ENCODE measurements around the gene ST7L. TPM values are rescaled to one million over a fixed set of nuclear protein-coding genes. Genes with fewer than 3 reads are reported as not detected.

ST7L gene
- total RNA-seq, 3 donors from 2014 or later = 8.1 to 10.1 (median 9.1) TPM

GRCh38 chr1:112589766-112590165, 29.2 kb downstream of the ST7L start:
- no peak for ATAC-seq
- H3K9me3 Mint-ChIP-seq = peaks cover 8% of the 10 kb centered on the region
- peaks cover 24% of the 10 kb centered on the region for H3K36me3 Mint-ChIP-seq (ENCODE audit: insufficient read depth)
- H3K27me3 Mint-ChIP-seq (ENCODE audit: low read depth) = no peaks in the 10 kb centered on the region
- H3K4me3 Mint-ChIP-seq = no peak overlapping the region
- no peaks in the 10 kb centered on the region for H3K4me1 Mint-ChIP-seq (ENCODE audit: low read depth)
- DNase-seq = no peak

DNA sequence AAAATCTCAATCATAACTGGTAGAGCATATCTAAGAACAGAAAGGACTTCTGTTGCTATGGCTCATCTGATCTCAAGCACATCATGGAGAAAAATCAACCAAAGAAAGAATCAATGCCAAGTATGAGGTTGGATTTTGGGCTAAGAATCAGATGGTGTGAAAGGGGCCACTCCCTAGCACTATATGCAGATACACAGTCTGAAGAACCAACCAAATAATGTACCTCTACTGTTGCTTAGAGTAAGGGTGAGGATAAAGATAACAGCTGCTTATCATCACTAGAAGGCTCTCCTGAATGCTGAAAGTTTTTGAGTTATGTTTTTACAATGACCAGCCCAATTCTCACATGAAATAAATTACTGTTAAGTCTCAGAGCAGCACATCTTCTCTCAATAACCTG, 35.6 kb downstream of the ST7L start:
- no peaks in the 10 kb centered on the region for H3K27me3 Mint-ChIP-seq (ENCODE audit: low read depth)
- no peaks in the 10 kb centered on the region for H3K9me3 Mint-ChIP-seq
- peaks cover 10% of the 10 kb centered on the region for H3K36me3 Mint-ChIP-seq (ENCODE audit: insufficient read depth)
- no peaks in the 10 kb centered on the region for H3K4me1 Mint-ChIP-seq (ENCODE audit: low read depth)
- H3K4me3 Mint-ChIP-seq = no peak overlapping the region
- no peak for ATAC-seq
- no peak for DNase-seq

DNA sequence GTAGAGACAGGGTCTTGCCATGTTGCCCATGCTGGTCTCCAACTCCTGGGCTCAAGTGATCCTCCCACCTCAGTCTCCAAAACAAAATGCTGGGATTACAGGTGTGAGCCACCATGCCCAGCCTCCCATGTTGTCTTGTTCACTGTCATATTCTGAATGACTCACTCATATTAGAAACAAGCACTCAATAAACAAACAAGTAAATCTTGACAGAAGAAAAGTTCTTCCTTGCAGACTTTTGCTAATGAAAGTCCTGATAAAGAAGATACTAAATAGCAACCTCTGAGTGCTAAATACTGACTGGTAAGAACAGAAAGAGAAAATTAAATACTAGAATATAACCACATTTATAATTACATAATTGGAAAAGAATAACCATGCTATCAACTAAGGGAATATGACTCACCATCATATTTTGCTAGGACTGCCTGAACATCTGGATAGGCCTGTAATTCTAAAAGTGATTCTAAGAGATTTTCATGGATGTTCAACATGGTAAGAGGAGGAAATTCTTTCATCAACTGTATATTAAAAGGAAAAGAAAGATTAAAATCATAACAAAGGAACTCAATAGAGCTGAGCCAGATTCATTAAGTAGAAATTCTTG, 37.3 kb downstream of the ST7L start:
- ATAC-seq (no peak), DNase-seq (no peak)
- Mint-ChIP-seq H3K4me1 (ENCODE audit: low read depth) (no peaks in the 10 kb centered on the region), H3K36me3 (ENCODE audit: insufficient read depth) (peaks cover 11% of the 10 kb centered on the region), H3K9me3 (no peaks in the 10 kb centered on the region), H3K4me3 (no peak overlapping the region), H3K27me3 (ENCODE audit: low read depth) (no peaks in the 10 kb centered on the region)

GRCh38 chr1:112579801-112580510, 39.0 kb downstream of the ST7L start:
- Mint-ChIP-seq H3K9me3 (no peaks in the 10 kb centered on the region), H3K27me3 (ENCODE audit: low read depth) (no peaks in the 10 kb centered on the region), H3K4me3 (no peak overlapping the region), H3K4me1 (ENCODE audit: low read depth) (no peaks in the 10 kb centered on the region), H3K36me3 (ENCODE audit: insufficient read depth) (peaks cover 20% of the 10 kb centered on the region)
- no peak for DNase-seq
- no peak for ATAC-seq

DNA sequence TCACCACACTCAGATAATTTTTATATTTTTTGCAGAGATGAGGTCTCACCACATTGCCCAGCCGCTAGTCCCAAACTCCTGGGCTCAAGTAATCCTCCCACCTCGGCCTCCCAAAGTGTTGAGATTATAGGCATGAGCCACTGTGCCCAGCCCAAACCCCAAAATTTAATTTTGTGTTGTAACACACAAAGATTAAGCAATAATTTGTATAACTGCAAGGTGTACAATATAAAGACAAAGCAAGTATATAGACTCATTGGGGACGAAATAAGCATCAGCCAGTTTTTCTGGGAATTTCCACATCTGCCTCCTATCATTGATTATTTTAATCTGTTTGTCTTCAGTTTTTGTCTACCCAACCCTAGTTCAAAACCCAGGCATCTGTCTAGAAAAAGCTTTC, 42.7 kb downstream of the ST7L start:
- no peak for DNase-seq
- H3K4me3 Mint-ChIP-seq = no peak overlapping the region
- no peaks in the 10 kb centered on the region for H3K4me1 Mint-ChIP-seq (ENCODE audit: low read depth)
- H3K9me3 Mint-ChIP-seq = no peaks in the 10 kb centered on the region
- no peak for ATAC-seq
- H3K36me3 Mint-ChIP-seq (ENCODE audit: insufficient read depth) = peaks cover 25% of the 10 kb centered on the region
- no peaks in the 10 kb centered on the region for H3K27me3 Mint-ChIP-seq (ENCODE audit: low read depth)

- H3K4me1 Mint-ChIP-seq (ENCODE audit: low read depth) = no peaks in the 10 kb centered on the region
- no peaks in the 10 kb centered on the region for H3K9me3 Mint-ChIP-seq
- DNase-seq (no peak), ATAC-seq (no peak)
- peaks cover 25% of the 10 kb centered on the region for H3K36me3 Mint-ChIP-seq (ENCODE audit: insufficient read depth)
- no peak overlapping the region for H3K4me3 Mint-ChIP-seq
- no peaks in the 10 kb centered on the region for H3K27me3 Mint-ChIP-seq (ENCODE audit: low read depth)
Measured at GRCh38 chr1:112575154-112575804, 43.7 kb downstream of the ST7L start.

GRCh38 chr1:112565800-112566199, 53.1 kb downstream of the ST7L start:
- peaks cover 13% of the 10 kb centered on the region for H3K36me3 Mint-ChIP-seq (ENCODE audit: insufficient read depth)
- no peak overlapping the region for H3K4me3 Mint-ChIP-seq
- ATAC-seq = no peak

GRCh38 chr1:112564081-112564480, 54.9 kb downstream of the ST7L start:
- ATAC-seq (no peak), DNase-seq (no peak)
- no peaks in the 10 kb centered on the region for H3K27me3 Mint-ChIP-seq (ENCODE audit: low read depth)
- H3K4me3 Mint-ChIP-seq = no peak overlapping the region
- H3K4me1 Mint-ChIP-seq (ENCODE audit: low read depth) = no peaks in the 10 kb centered on the region
- no peaks in the 10 kb centered on the region for H3K9me3 Mint-ChIP-seq
- H3K36me3 Mint-ChIP-seq (ENCODE audit: insufficient read depth) = peaks cover 11% of the 10 kb centered on the region

More at GRCh38 chr1:112565800-112566199, 53.1 kb downstream of the ST7L start:
- Mint-ChIP-seq H3K9me3 (no peaks in the 10 kb centered on the region), H3K27me3 (ENCODE audit: low read depth) (no peaks in the 10 kb centered on the region), H3K4me1 (ENCODE audit: low read depth) (no peaks in the 10 kb centered on the region)
- DNase-seq = no peak

GRCh38 chr1:112563341-112563740, 55.6 kb downstream of the ST7L start:
- ATAC-seq (no peak), DNase-seq (no peak)
- no peaks in the 10 kb centered on the region for H3K9me3 Mint-ChIP-seq
- H3K4me1 Mint-ChIP-seq (ENCODE audit: low read depth) = no peaks in the 10 kb centered on the region
- no peak overlapping the region for H3K4me3 Mint-ChIP-seq
- H3K36me3 Mint-ChIP-seq (ENCODE audit: insufficient read depth) = peaks cover 10% of the 10 kb centered on the region
- H3K27me3 Mint-ChIP-seq (ENCODE audit: low read depth) = no peaks in the 10 kb centered on the region

GRCh38 chr1:112558634-112559033, 60.3 kb downstream of the ST7L start:
- Mint-ChIP-seq H3K27me3 (ENCODE audit: low read depth) (no peaks in the 10 kb centered on the region), H3K9me3 (no peaks in the 10 kb centered on the region), H3K36me3 (ENCODE audit: insufficient read depth) (peaks cover 13% of the 10 kb centered on the region), H3K4me3 (no peak overlapping the region), H3K4me1 (ENCODE audit: low read depth) (no peaks in the 10 kb centered on the region)
- no peak for DNase-seq
- no peak for ATAC-seq

DNA sequence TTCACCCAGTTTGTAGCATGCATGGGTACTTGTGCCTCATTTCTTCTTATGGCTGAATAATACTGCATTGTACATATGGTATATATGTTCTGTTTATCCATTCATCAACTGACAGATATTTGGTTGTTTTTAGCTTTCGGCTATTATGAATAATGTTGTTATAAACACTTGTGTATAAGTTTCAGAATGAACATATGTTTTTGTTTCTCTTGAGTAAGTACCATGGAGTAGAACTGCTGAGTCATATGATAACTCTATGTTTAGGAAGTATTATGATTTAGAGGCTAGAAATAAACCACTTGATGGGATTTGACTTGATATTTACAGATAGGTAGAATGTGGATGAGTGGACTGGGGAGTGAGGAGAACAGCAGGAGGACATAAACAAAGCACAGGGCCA, 61.6 kb downstream of the ST7L start:
- no peak for ATAC-seq
- Mint-ChIP-seq H3K4me1 (ENCODE audit: low read depth) (no peaks in the 10 kb centered on the region), H3K27me3 (ENCODE audit: low read depth) (no peaks in the 10 kb centered on the region), H3K4me3 (no peak overlapping the region), H3K36me3 (ENCODE audit: insufficient read depth) (peaks cover 9% of the 10 kb centered on the region), H3K9me3 (no peaks in the 10 kb centered on the region)
- DNase-seq = no peak

DNA sequence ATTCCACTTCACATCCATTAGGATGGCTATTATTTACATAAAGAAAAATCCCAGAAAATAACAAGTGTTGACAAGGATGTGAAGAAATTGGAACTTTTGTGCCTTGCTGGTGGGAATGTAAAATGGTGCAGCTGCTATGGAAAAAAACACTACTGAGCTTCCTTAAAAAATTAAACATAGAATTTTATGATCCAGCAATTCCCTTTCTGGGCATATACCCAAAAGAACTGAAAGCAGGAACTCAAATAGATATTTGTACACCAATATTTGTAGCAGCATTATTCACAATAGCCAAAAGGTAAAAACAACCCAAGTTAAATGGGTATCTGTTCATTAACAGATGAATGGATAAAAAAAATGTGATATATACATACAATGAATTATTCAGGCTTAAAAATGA, 64.5 kb downstream of the ST7L start:
- ATAC-seq (no peak), DNase-seq (no peak)
- H3K36me3 Mint-ChIP-seq (ENCODE audit: insufficient read depth) = peaks cover 10% of the 10 kb centered on the region
- H3K27me3 Mint-ChIP-seq (ENCODE audit: low read depth) = no peaks in the 10 kb centered on the region
- no peaks in the 10 kb centered on the region for H3K4me1 Mint-ChIP-seq (ENCODE audit: low read depth)
- no peaks in the 10 kb centered on the region for H3K9me3 Mint-ChIP-seq
- H3K4me3 Mint-ChIP-seq = no peak overlapping the region

DNA sequence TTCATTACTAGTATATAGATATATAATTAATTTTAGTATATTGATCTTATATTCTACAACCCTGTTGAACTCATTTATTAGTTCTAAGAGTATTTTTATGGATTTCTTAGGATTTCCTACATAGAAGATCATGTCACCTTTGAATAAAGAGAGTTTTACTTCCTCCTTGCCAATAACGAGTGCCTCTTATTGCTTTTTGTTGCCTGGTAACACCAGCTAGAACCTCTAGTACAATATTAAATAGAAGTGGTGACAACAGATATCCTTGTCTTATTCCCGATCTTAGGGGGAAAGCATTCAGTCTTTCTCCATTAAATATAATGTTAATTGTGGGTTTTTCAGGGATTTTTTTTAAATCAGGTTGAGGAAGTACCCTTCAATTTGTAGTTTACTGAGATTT, 69.4 kb downstream of the ST7L start:
- peaks cover 13% of the 10 kb centered on the region for H3K36me3 Mint-ChIP-seq (ENCODE audit: insufficient read depth)

GRCh38 chr1:112548547-112548946, 70.4 kb downstream of the ST7L start:
- DNase-seq (no peak), ATAC-seq (no peak)
- H3K27me3 Mint-ChIP-seq (ENCODE audit: low read depth) = no peaks in the 10 kb centered on the region
- no peak overlapping the region for H3K4me3 Mint-ChIP-seq
- H3K9me3 Mint-ChIP-seq = no peaks in the 10 kb centered on the region
- no peaks in the 10 kb centered on the region for H3K4me1 Mint-ChIP-seq (ENCODE audit: low read depth)
- peaks cover 10% of the 10 kb centered on the region for H3K36me3 Mint-ChIP-seq (ENCODE audit: insufficient read depth)

More for the DNA sequence above, 69.4 kb downstream of the ST7L start:
- no peak for DNase-seq
- no peak for ATAC-seq
- Mint-ChIP-seq H3K9me3 (no peaks in the 10 kb centered on the region), H3K27me3 (ENCODE audit: low read depth) (no peaks in the 10 kb centered on the region), H3K4me1 (ENCODE audit: low read depth) (no peaks in the 10 kb centered on the region), H3K4me3 (no peak overlapping the region)

GRCh38 chr1:112546076-112546475, 72.9 kb downstream of the ST7L start:
- ATAC-seq = no peak
- peaks cover 14% of the 10 kb centered on the region for H3K36me3 Mint-ChIP-seq (ENCODE audit: insufficient read depth)

More at GRCh38 chr1:112546076-112546475, 72.9 kb downstream of the ST7L start:
- DNase-seq = no peak
- Mint-ChIP-seq H3K4me3 (no peak overlapping the region), H3K27me3 (ENCODE audit: low read depth) (no peaks in the 10 kb centered on the region), H3K9me3 (no peaks in the 10 kb centered on the region), H3K4me1 (ENCODE audit: low read depth) (no peaks in the 10 kb centered on the region)
